ENCODE results near the gene ITGA7. TPM values are rescaled to one million over a fixed set of nuclear protein-coding genes. Genes with fewer than 3 reads are reported as not detected.

The ITGA7 gene
- total RNA-seq, 1 donor from 2014 or later, result 0.79 TPM

GRCh38 chr12:55702861-55703260 lies 4.8 kb downstream of the ITGA7 start:
- Histone ChIP-seq H3K4me3 (ENCODE audit: low read depth, low read length) (no peak overlapping the region), H3K27me3 (ENCODE audit: control insufficient read depth, insufficient read depth, low read length) (peaks cover 15% of the 10 kb centered on the region), H3K36me3 (ENCODE audit: control insufficient read depth, insufficient read depth, low read length) (no peaks in the 10 kb centered on the region)
- no peak for FAIRE-seq
- no peak for TF ChIP-seq CTCF (IDR thresholded peaks at IDR 0.05; ENCODE audit: insufficient read depth, low read length, severe bottlenecking)
- DNase-seq (ENCODE audit: low read depth), result no peak

GRCh38 chr12:55700255-55701018 lies 7.3 kb downstream of the ITGA7 start:
- TF ChIP-seq CTCF (IDR thresholded peaks at IDR 0.05; ENCODE audit: insufficient read depth, low read length, severe bottlenecking), result no peak
- H3K4me3 ChIP-seq (ENCODE audit: low read depth, low read length), result no peak overlapping the region
- no peaks in the 10 kb centered on the region for H3K27me3 ChIP-seq (ENCODE audit: control insufficient read depth, insufficient read depth, low read length)
- H3K36me3 ChIP-seq (ENCODE audit: control insufficient read depth, insufficient read depth, low read length), result no peaks in the 10 kb centered on the region
- FAIRE-seq, result peak; percentile 32
- DNase-seq (ENCODE audit: low read depth), result peak; percentile 35

GRCh38 chr12:55699471-55700055 lies 8.1 kb downstream of the ITGA7 start:
- Histone ChIP-seq H3K4me3 (ENCODE audit: low read depth, low read length) (no peak overlapping the region), H3K36me3 (ENCODE audit: control insufficient read depth, insufficient read depth, low read length) (no peaks in the 10 kb centered on the region), H3K27me3 (ENCODE audit: control insufficient read depth, insufficient read depth, low read length) (no peaks in the 10 kb centered on the region)
- no peak for TF ChIP-seq CTCF (IDR thresholded peaks at IDR 0.05; ENCODE audit: insufficient read depth, low read length, severe bottlenecking)
- no peak for DNase-seq (ENCODE audit: low read depth)
- no peak for FAIRE-seq

- H3K4me3 ChIP-seq (ENCODE audit: low read depth, low read length), result no peak overlapping the region
- no peak for TF ChIP-seq CTCF (IDR thresholded peaks at IDR 0.05; ENCODE audit: insufficient read depth, low read length, severe bottlenecking)
- FAIRE-seq, result no peak
- no peaks in the 10 kb centered on the region for H3K27me3 ChIP-seq (ENCODE audit: control insufficient read depth, insufficient read depth, low read length)
- no peaks in the 10 kb centered on the region for H3K36me3 ChIP-seq (ENCODE audit: control insufficient read depth, insufficient read depth, low read length)
- DNase-seq (ENCODE audit: low read depth), result no peak
Measured at GRCh38 chr12:55698965-55699364, 8.7 kb downstream of the ITGA7 start.

GRCh38 chr12:55698241-55698955 lies 9.3 kb downstream of the ITGA7 start:
- DNase-seq (ENCODE audit: low read depth) (no peak), FAIRE-seq (no peak)
- no peaks in the 10 kb centered on the region for H3K36me3 ChIP-seq (ENCODE audit: control insufficient read depth, insufficient read depth, low read length)
- TF ChIP-seq CTCF (IDR thresholded peaks at IDR 0.05; ENCODE audit: insufficient read depth, low read length, severe bottlenecking), result no peak
- H3K4me3 ChIP-seq (ENCODE audit: low read depth, low read length), result no peak overlapping the region
- no peaks in the 10 kb centered on the region for H3K27me3 ChIP-seq (ENCODE audit: control insufficient read depth, insufficient read depth, low read length)
